Astrocyte (in vitro differentiated cells and primary cell): ENCODE data around the gene RPL21. TPM values are rescaled to one million over a fixed set of nuclear protein-coding genes. Genes with fewer than 3 reads are reported as not detected.

Source experiments
- DNase-seq: peaks from one replicate; pipeline ENCODE4 v3.0.0-alpha.2; 2010; ENCODE audit warnings: low read depth
- FAIRE-seq: peaks from 2 replicates; lab custom pipeline; 2011; peaks lifted over from hg19 to GRCh38; lab: Jason Lieb, UNC
- H2AFZ ChIP-seq: 2 replicates; pipeline ENCODE4 v1.6.0; 2012; ENCODE audit warnings: low read depth, low read length, inconsistent platforms
- H3K27ac ChIP-seq: 2 replicates; pipeline ENCODE4 v1.5.1; 2011; ENCODE audit warnings: low read depth, low read length, inconsistent platforms
- H3K27me3 ChIP-seq: 2 replicates; pipeline ENCODE4 v1.6.0; 2011; ENCODE audit warnings: low read length, inconsistent platforms; ENCODE audit not compliant: insufficient read depth
- H3K36me3 ChIP-seq: 2 replicates; pipeline ENCODE4 v1.5.1; 2011; ENCODE audit warnings: low read length, inconsistent platforms; ENCODE audit not compliant: insufficient read depth
- H3K4me1 ChIP-seq: 2 replicates; pipeline ENCODE4 v1.5.1; 2011; ENCODE audit warnings: low read length, inconsistent platforms; ENCODE audit not compliant: insufficient read depth
- H3K4me2 ChIP-seq: 2 replicates; pipeline ENCODE4 v1.6.0; 2012; ENCODE audit warnings: low read length, inconsistent platforms
- H3K4me3 ChIP-seq: 2 replicates; pipeline ENCODE4 v1.5.1; 2011; ENCODE audit warnings: low read depth, mild to moderate bottlenecking, low read length, inconsistent platforms; ENCODE audit not compliant: insufficient read depth
- H3K79me2 ChIP-seq: 2 replicates; pipeline ENCODE4 v1.6.0; 2012; ENCODE audit warnings: mild to moderate bottlenecking, low read length, inconsistent platforms; ENCODE audit not compliant: insufficient read depth
- H3K9ac ChIP-seq: 2 replicates; pipeline ENCODE4 v1.6.0; 2012; ENCODE audit warnings: mild to moderate bottlenecking, low read length, inconsistent platforms
- H3K9me3 ChIP-seq: 2 replicates; pipeline ENCODE4 v1.5.1; 2012; ENCODE audit warnings: low read depth, mild to moderate bottlenecking, low read length, inconsistent platforms; ENCODE audit not compliant: insufficient read depth
- H4K20me1 ChIP-seq: 2 replicates; pipeline ENCODE4 v1.6.0; 2012; ENCODE audit warnings: low read length, inconsistent platforms; ENCODE audit not compliant: insufficient read depth
- H3K27ac Mint-ChIP-seq: one replicate; pipeline ENCODE4 v1.8.0; 2021; ENCODE audit warnings: mild to moderate bottlenecking, mixed read lengths; ENCODE audit not compliant: unreplicated experiment
- H3K27me3 Mint-ChIP-seq: one replicate; pipeline ENCODE4 v1.8.0; 2021; ENCODE audit warnings: low read depth, mixed read lengths; ENCODE audit not compliant: unreplicated experiment
- H3K36me3 Mint-ChIP-seq: one replicate; pipeline ENCODE4 v1.8.0; 2021; ENCODE audit warnings: low read depth, mixed read lengths; ENCODE audit not compliant: unreplicated experiment
- H3K4me1 Mint-ChIP-seq: one replicate; pipeline ENCODE4 v1.8.0; 2021; ENCODE audit warnings: low read depth, mixed read lengths; ENCODE audit not compliant: unreplicated experiment
- H3K4me3 Mint-ChIP-seq: one replicate; pipeline ENCODE4 v1.8.0; 2021; ENCODE audit warnings: mild to moderate bottlenecking, moderate library complexity, mixed read lengths; ENCODE audit not compliant: unreplicated experiment
- H3K9me3 Mint-ChIP-seq: one replicate; pipeline ENCODE4 v1.8.0; 2021; ENCODE audit warnings: mild to moderate bottlenecking, mixed read lengths; ENCODE audit not compliant: unreplicated experiment
- CTCF ChIP-seq: IDR thresholded peaks from 2 replicates; pipeline ENCODE4 v1.5.1; 2011; ENCODE audit warnings: low read depth, mild to moderate bottlenecking, inconsistent platforms, low read length, moderate library complexity; ENCODE audit not compliant: insufficient read depth
- EZH2 ChIP-seq: IDR thresholded peaks from 2 replicates; pipeline ENCODE4 v1.6.1; 2012; ENCODE audit warnings: mild to moderate bottlenecking, low read length, inconsistent platforms; ENCODE audit not compliant: insufficient read depth
- total RNA-seq: library from RNA; stranded (reverse); gene quantifications from 2 replicates; pipeline ENCODE4 v1.2.1, GENCODE V29; 2021

The RPL21 gene
- total RNA-seq, 1 donor from 2014 or later = 728 TPM

GRCh38 chr13:27233964-27234363 lies 17.4 kb upstream of the RPL21 start:
- H3K27me3 Mint-ChIP-seq = no peaks in the 10 kb centered on the region
- Histone ChIP-seq H4K20me1 (no peaks in the 10 kb centered on the region), H3K27me3 (no peaks in the 10 kb centered on the region), H3K4me3 (no peak overlapping the region), H3K79me2 (no peaks in the 10 kb centered on the region), H3K4me1 (no peaks in the 10 kb centered on the region), H3K4me2 (no peak overlapping the region), H3K27ac (no peak overlapping the region), H3K36me3 (no peaks in the 10 kb centered on the region), H2AFZ (no peak overlapping the region), H3K9ac (no peak overlapping the region), H3K9me3 (no peaks in the 10 kb centered on the region)
- no peak overlapping the region for H3K4me3 Mint-ChIP-seq
- TF ChIP-seq EZH2 (no peak), CTCF (no peak)
- no peak for FAIRE-seq
- no peaks in the 10 kb centered on the region for H3K4me1 Mint-ChIP-seq
- H3K36me3 Mint-ChIP-seq = peaks cover 5% of the 10 kb centered on the region
- no peak overlapping the region for H3K27ac Mint-ChIP-seq
- DNase-seq = no peak
- peaks cover 6% of the 10 kb centered on the region for H3K9me3 Mint-ChIP-seq

GRCh38 chr13:27236478-27236877 lies 14.9 kb upstream of the RPL21 start:
- Histone ChIP-seq H4K20me1 (no peaks in the 10 kb centered on the region), H2AFZ (no peak overlapping the region), H3K9ac (no peak overlapping the region), H3K4me2 (no peak overlapping the region), H3K4me1 (no peaks in the 10 kb centered on the region), H3K27ac (no peak overlapping the region), H3K27me3 (no peaks in the 10 kb centered on the region), H3K79me2 (no peaks in the 10 kb centered on the region), H3K9me3 (no peaks in the 10 kb centered on the region), H3K4me3 (no peak overlapping the region), H3K36me3 (no peaks in the 10 kb centered on the region)
- Mint-ChIP-seq H3K9me3 (peaks cover 6% of the 10 kb centered on the region), H3K27ac (no peak overlapping the region), H3K36me3 (peaks cover 5% of the 10 kb centered on the region), H3K27me3 (no peaks in the 10 kb centered on the region), H3K4me3 (no peak overlapping the region), H3K4me1 (no peaks in the 10 kb centered on the region)
- no peak for FAIRE-seq
- TF ChIP-seq CTCF (no peak), EZH2 (no peak)
- DNase-seq = no peak

- Histone ChIP-seq H3K9me3 (no peaks in the 10 kb centered on the region), H3K4me3 (no peak overlapping the region), H2AFZ (no peak overlapping the region), H3K36me3 (no peaks in the 10 kb centered on the region), H4K20me1 (no peaks in the 10 kb centered on the region), H3K27ac (no peak overlapping the region), H3K4me2 (no peak overlapping the region), H3K79me2 (no peaks in the 10 kb centered on the region), H3K9ac (no peak overlapping the region), H3K27me3 (no peaks in the 10 kb centered on the region), H3K4me1 (no peaks in the 10 kb centered on the region)
- TF ChIP-seq CTCF (no peak), EZH2 (no peak)
- H3K9me3 Mint-ChIP-seq = no peaks in the 10 kb centered on the region
- H3K36me3 Mint-ChIP-seq = no peaks in the 10 kb centered on the region
- no peaks in the 10 kb centered on the region for H3K27me3 Mint-ChIP-seq
- no peak overlapping the region for H3K27ac Mint-ChIP-seq
- DNase-seq (no peak), FAIRE-seq (no peak)
- no peak overlapping the region for H3K4me3 Mint-ChIP-seq
- no peaks in the 10 kb centered on the region for H3K4me1 Mint-ChIP-seq
Measured at GRCh38 chr13:27242702-27243101, 8.7 kb upstream of the RPL21 start.
